Keratinocyte (primary cell): ENCODE results near the gene NQO2.

Experiments used
- CTCF ChIP-seq, 3 experiments: IDR thresholded peaks in 1 of 3; conservative IDR thresholded peaks in 1 of 3; optimal IDR thresholded peaks in 1 of 3; 2 replicates in 2 of 3; 3 replicates in 1 of 3; pipeline versions ENCODE3 to v1.5.1; 2011; ENCODE audit warnings: low read length in 3 of 3, mild to moderate bottlenecking in 3 of 3, moderate library complexity in 2 of 3, control low read depth in 1 of 3, inconsistent platforms in 1 of 3; ENCODE audit not compliant: insufficient read depth in 2 of 3; ENCODE audit errors: extremely low read depth in 1 of 3
- EZH2 ChIP-seq: IDR thresholded peaks from one replicate; pipeline ENCODE4 v1.6.1; 2012; ENCODE audit warnings: inconsistent platforms, mild to moderate bottlenecking, low read length, moderate library complexity

GRCh38 chr6:3005874-3006273 is 6.2 kb downstream of the NQO2 start:
- TF ChIP-seq CTCF (optimal IDR thresholded peaks at IDR 0.05 in 1 of 3, IDR thresholded peaks at IDR 0.05 in 1 of 3, conservative IDR thresholded peaks at IDR 0.05 in 1 of 3; ENCODE audit: extremely low read depth in 1 of 3, insufficient read depth in 2 of 3, low read length in 3 of 3) = no peak
- TF ChIP-seq EZH2 = no peak
